ENCODE measurements around the gene ME1. TPM values are rescaled to one million over a fixed set of nuclear protein-coding genes. Genes with fewer than 3 reads are reported as not detected.

The ME1 gene
- total RNA-seq, 1 experiment from 2014 or later = 131 TPM

DNA sequence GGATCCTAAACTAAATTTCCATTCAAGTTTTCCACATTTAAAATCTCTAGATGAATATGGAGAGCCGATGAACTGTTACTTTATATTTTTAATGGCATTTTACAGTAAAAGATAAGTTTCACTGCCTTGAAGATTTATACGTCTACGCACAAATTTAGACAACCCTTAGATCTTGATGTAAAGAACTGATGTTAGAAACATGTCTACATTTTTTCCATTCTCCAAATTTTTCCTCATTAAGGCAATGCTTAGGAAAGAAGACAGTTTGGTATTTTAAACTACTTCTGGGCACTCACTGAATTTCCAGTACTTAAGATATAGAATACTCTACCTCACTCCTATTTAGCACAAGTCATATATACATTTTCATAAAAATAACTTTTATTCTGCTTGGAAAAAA is 45.4 kb downstream of the ME1 start:
- Mint-ChIP-seq H3K9me3 (ENCODE audit: unreplicated experiment) (no peaks in the 10 kb centered on the region), H3K4me1 (ENCODE audit: low read depth, unreplicated experiment) (no peaks in the 10 kb centered on the region), H3K4me3 (ENCODE audit: unreplicated experiment) (no peak overlapping the region), H3K27ac (ENCODE audit: unreplicated experiment) (no peak overlapping the region), H3K27me3 (ENCODE audit: insufficient read depth, unreplicated experiment) (no peaks in the 10 kb centered on the region), H3K36me3 (ENCODE audit: insufficient read depth, unreplicated experiment) (peaks cover 31% of the 10 kb centered on the region)
- Histone ChIP-seq H3K9me3 (no peaks in the 10 kb centered on the region), H3K4me1 (0 out of 2 replicates have a peak, but pooled peaks cover 7% of the 10 kb centered on the region), H3K36me3 (ENCODE audit: control insufficient read depth, insufficient read depth, low read length) (no peaks in the 10 kb centered on the region), H3K4me3 (ENCODE audit: low read depth, low read length) (no peak overlapping the region), H3K27me3 (replicated peaks; ENCODE audit: control insufficient read depth, insufficient read depth, low read length) (no peaks in the 10 kb centered on the region)
- no TSS peak for BruUV-seq (replicated peaks)
- DNase-seq = no peak
- ChIA-PET CTCF (no interaction called here), POLR2A (no interaction called here)
- intact Hi-C loops (cut with micrococcal nuclease; ENCODE audit: unreplicated experiment) = no loop called here
- TF ChIP-seq, protein P1, sequence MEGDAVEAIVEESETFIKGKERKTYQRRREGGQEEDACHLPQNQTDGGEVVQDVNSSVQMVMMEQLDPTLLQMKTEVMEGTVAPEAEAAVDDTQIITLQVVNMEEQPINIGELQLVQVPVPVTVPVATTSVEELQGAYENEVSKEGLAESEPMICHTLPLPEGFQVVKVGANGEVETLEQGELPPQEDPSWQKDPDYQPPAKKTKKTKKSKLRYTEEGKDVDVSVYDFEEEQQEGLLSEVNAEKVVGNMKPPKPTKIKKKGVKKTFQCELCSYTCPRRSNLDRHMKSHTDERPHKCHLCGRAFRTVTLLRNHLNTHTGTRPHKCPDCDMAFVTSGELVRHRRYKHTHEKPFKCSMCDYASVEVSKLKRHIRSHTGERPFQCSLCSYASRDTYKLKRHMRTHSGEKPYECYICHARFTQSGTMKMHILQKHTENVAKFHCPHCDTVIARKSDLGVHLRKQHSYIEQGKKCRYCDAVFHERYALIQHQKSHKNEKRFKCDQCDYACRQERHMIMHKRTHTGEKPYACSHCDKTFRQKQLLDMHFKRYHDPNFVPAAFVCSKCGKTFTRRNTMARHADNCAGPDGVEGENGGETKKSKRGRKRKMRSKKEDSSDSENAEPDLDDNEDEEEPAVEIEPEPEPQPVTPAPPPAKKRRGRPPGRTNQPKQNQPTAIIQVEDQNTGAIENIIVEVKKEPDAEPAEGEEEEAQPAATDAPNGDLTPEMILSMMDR (IDR thresholded peaks at IDR 0.05; ENCODE audit: insufficient read depth in 1 of 2, low read depth in 1 of 2, low read length in 1 of 2, severe bottlenecking in 1 of 2, unreplicated experiment in 1 of 2) = no peak

DNA sequence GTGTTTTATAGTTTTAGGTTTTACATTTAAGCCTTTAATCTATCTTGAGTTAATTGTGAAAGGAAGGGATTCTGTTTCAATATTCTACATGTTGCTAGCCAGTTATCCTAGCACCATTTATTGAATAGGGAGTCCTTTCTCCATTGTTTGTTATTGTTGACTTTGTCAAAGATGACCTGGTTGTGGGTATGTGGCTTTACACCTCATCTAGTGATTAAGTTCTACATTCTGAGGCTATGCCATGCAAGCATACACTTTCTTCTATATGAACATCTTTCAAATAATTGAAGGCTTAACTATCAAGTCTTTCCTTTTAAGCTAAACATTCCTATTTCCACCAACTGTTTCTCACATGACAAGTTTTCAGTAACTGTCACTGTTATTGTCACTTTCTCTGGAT is 46.1 kb downstream of the ME1 start:
- no peak overlapping the region for H3K27ac Mint-ChIP-seq (ENCODE audit: unreplicated experiment)
- ChIA-PET CTCF (no interaction called here), POLR2A (no interaction called here)
- TF ChIP-seq, protein P1 (IDR thresholded peaks at IDR 0.05; ENCODE audit: insufficient read depth in 1 of 2, low read depth in 1 of 2, low read length in 1 of 2, severe bottlenecking in 1 of 2, unreplicated experiment in 1 of 2) = no peak
- Histone ChIP-seq H3K9me3 (no peaks in the 10 kb centered on the region), H3K4me3 (ENCODE audit: low read depth, low read length) (no peak overlapping the region), H3K36me3 (ENCODE audit: control insufficient read depth, insufficient read depth, low read length) (no peaks in the 10 kb centered on the region), H3K4me1 (0 out of 2 replicates have a peak, but pooled peaks cover 7% of the 10 kb centered on the region), H3K27me3 (replicated peaks; ENCODE audit: control insufficient read depth, insufficient read depth, low read length) (no peaks in the 10 kb centered on the region)
- H3K9me3 Mint-ChIP-seq (ENCODE audit: unreplicated experiment) = no peaks in the 10 kb centered on the region
- H3K4me1 Mint-ChIP-seq (ENCODE audit: low read depth, unreplicated experiment) = no peaks in the 10 kb centered on the region
- peaks cover 27% of the 10 kb centered on the region for H3K36me3 Mint-ChIP-seq (ENCODE audit: insufficient read depth, unreplicated experiment)
- H3K4me3 Mint-ChIP-seq (ENCODE audit: unreplicated experiment) = no peak overlapping the region
- BruUV-seq (replicated peaks) = no TSS peak
- H3K27me3 Mint-ChIP-seq (ENCODE audit: insufficient read depth, unreplicated experiment) = no peaks in the 10 kb centered on the region
- DNase-seq = no peak
- intact Hi-C loops (cut with micrococcal nuclease; ENCODE audit: unreplicated experiment) = no loop called here

DNA sequence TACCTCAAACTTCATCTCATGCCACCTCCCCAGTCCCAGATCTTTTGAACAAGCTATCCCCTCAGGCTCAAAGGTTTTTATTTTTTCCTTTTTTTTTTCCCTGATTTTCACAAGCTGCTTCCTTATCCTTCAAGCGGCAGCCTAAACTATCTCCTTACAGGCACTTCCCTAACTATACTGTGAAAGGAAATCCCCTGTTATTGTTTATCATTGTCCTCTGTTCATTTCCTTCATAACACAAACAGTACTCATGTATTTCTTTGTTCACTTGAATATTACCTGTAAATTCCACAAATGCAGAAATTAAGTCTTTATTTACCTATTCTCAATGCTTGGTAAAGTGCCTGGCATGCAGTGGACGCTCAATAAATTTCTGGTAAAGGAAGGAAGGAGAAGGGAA is 48.9 kb downstream of the ME1 start:
- Histone ChIP-seq H3K9me3 (no peaks in the 10 kb centered on the region), H3K4me3 (ENCODE audit: low read depth, low read length) (no peak overlapping the region), H3K27me3 (replicated peaks; ENCODE audit: control insufficient read depth, insufficient read depth, low read length) (no peaks in the 10 kb centered on the region), H3K36me3 (ENCODE audit: control insufficient read depth, insufficient read depth, low read length) (no peaks in the 10 kb centered on the region), H3K4me1 (0 out of 2 replicates have a peak, but pooled peaks cover 7% of the 10 kb centered on the region)
- Mint-ChIP-seq H3K4me3 (ENCODE audit: unreplicated experiment) (no peak overlapping the region), H3K27me3 (ENCODE audit: insufficient read depth, unreplicated experiment) (no peaks in the 10 kb centered on the region), H3K27ac (ENCODE audit: unreplicated experiment) (no peak overlapping the region), H3K36me3 (ENCODE audit: insufficient read depth, unreplicated experiment) (peaks cover 15% of the 10 kb centered on the region), H3K9me3 (ENCODE audit: unreplicated experiment) (no peaks in the 10 kb centered on the region), H3K4me1 (ENCODE audit: low read depth, unreplicated experiment) (no peaks in the 10 kb centered on the region)
- ChIA-PET CTCF (no interaction called here), POLR2A (no interaction called here)
- no TSS peak for BruUV-seq (replicated peaks)
- intact Hi-C loops (cut with micrococcal nuclease; ENCODE audit: unreplicated experiment) = no loop called here
- TF ChIP-seq, protein P1 (IDR thresholded peaks at IDR 0.05; ENCODE audit: insufficient read depth in 1 of 2, low read depth in 1 of 2, low read length in 1 of 2, severe bottlenecking in 1 of 2, unreplicated experiment in 1 of 2) = no peak
- no peak for DNase-seq
